Heart left ventricle (tissue), 16 donors: Measurements from ENCODE around the gene KIFBP. TPM values are rescaled to one million over a fixed set of nuclear protein-coding genes. Genes with fewer than 3 reads are reported as not detected.

ENCODE experiments used
- ATAC-seq, 4 donors: fragments of 200-7000 bp; cut with Tn5 transposase; one replicate each; pipeline ENCODE4 v1.9.1; 2020 to 2022; ENCODE audit warnings: moderate library complexity in 4 of 4, mild to moderate bottlenecking in 3 of 4, moderate number of reproducible peaks in 1 of 4
- DNase-seq, 5 donors: peaks; one replicate each; pipeline ENCODE4 v3.0.0-alpha.2; 2020
- H3K27ac ChIP-seq, 12 donors: fragments of 200-600 bp; sonication (generic) in 4 of 12; one replicate each; pipeline versions ENCODE4 v1.5.0 to v1.8.0; 2016 to 2022; ENCODE audit warnings: mild to moderate bottlenecking in 2 of 12
- H3K27me3 ChIP-seq, 9 donors: fragments of 200-600 bp; sonication (generic) in 2 of 9; one replicate each; pipeline versions ENCODE4 v1.5.1 to v1.8.0; 2016 to 2022; ENCODE audit warnings: mild to moderate bottlenecking in 3 of 9
- H3K36me3 ChIP-seq, 9 donors: fragments of 200-600 bp; sonication (generic) in 2 of 9; one replicate each; pipeline versions ENCODE4 v1.5.0 to v1.8.0; 2018 to 2022; ENCODE audit warnings: mild to moderate bottlenecking in 2 of 9
- H3K4me1 ChIP-seq, 12 donors: fragments of 200-600 bp; sonication (generic) in 4 of 12; one replicate each; pipeline versions ENCODE4 v1.5.0 to v1.8.0; 2016 to 2022; ENCODE audit warnings: mild to moderate bottlenecking in 3 of 12
- H3K4me3 ChIP-seq, 12 donors: fragments of 200-600 bp; sonication (generic) in 4 of 12; one replicate each; pipeline versions ENCODE4 v1.5.0 to v1.8.0; 2017 to 2022; ENCODE audit warnings: mild to moderate bottlenecking in 9 of 12, moderate library complexity in 4 of 12
- H3K9me3 ChIP-seq, 12 donors: fragments of 200-600 bp; sonication (generic) in 4 of 12; one replicate each; pipeline versions ENCODE4 v1.5.0 to v1.8.0; 2016 to 2022; ENCODE audit warnings: mild to moderate bottlenecking in 1 of 12
- CTCF ChIP-seq, 12 donors: fragments of 200-600 bp; sonication (generic) in 4 of 12; IDR thresholded peaks; one replicate each; pipeline versions ENCODE4 v1.5.0 to v1.8.0; 2018 to 2022; ENCODE audit warnings: antibody characterized with exemption in 12 of 12, mild to moderate bottlenecking in 5 of 12
- POLR2A ChIP-seq, 2 donors: fragments of 450-650 bp; IDR thresholded peaks; one replicate each; pipeline ENCODE4 v1.6.1; 2017; ENCODE audit warnings: antibody characterized with exemption in 2 of 2, mild to moderate bottlenecking in 2 of 2, moderate library complexity in 2 of 2
- WGBS, 4 donors: extraction: QIAGEN DNeasy Blood & Tissue Kit in 2 of 4; methylation state at CpG; one replicate each; pipeline versions ENCODE4 v1.1.5 to v1.1.7; 2013 to 2018; 5-methylcytosine and 5-hydroxymethylcytosine counted together
- intact Hi-C, 10 donors: fragments of 100-400 bp; cut with DNase I; formaldehyde crosslinking; loops; one replicate each; pipeline versions ENCODE4 v1.11.1 to v1.14.2; 2022
- polyA plus RNA-seq, 2 donors: library from polyadenylated mRNA; stranded (reverse); fragments of 200-250 nt; gene quantifications; one replicate each; pipeline ENCODE4 v1.2.3, GENCODE V29; 2013
- total RNA-seq, 9 donors: library from RNA; depleted of rRNA in 2 of 9; stranded (reverse); fragments of >200 nt in 2 of 9; fragmentation: NEBNext Ultra II Directional in 3 of 9; extraction: Animal tissue kit (Norgen Biotek cat#: 25700) in 3 of 9; gene quantifications; one replicate each; pipeline versions ENCODE4 v1.1.0 to v1.2.4, GENCODE V29; 2016 to 2023
- donor health status: ischemic (EF 13 %, LVEDD 7.1; RV severe dilation, severe dysfunction).
- donor health status: healthy with polysubstance abuse.
- donor health status: DM: no; HTN: yes; CAD: no.
- donor health status: DM: no; HTN: no; CAD: no.
- donor health status: ischemic (EF 25% LVEDD 6.9; RV normal size, moderate dysfunction).
- donor health status: ischemic (EF 25% LVEDD 5.7; RV mildly dilated, moderate dysfunction).
- donor health status: healthy.
- donor health status: DM: yes; HTN: yes; CAD: no.
- donor health status: ischemic (EF 35%, LVEDD 5.7; RV mildly dilated, moderate dysfunction).
- donor health status: nonischemic (EF 11% LVEDD 7.7; RV severe dilation, severe dysfunction).
- donor health status: DM: yes; HTN: yes; CAD: no.
- donor health status: PGD.
- donor health status: ischemic (EF 29% LVEDD 5.4; RV normal size, mild dysfunction).
- donor health status: nonischemic (EF 23%, LVEDD 6.1; RV moderate dilation, normal function).

The KIFBP gene
- total and polyA plus RNA-seq, 11 donors = 21.4 to 70.6 (median 56.4) TPM

GRCh38 chr10:69057261-69057950, 68.8 kb downstream of the KIFBP start:
- TF ChIP-seq POLR2A (IDR thresholded peaks at IDR 0.05) (no peak), CTCF (IDR thresholded peaks at IDR 0.05) (peak in 7 of 12 donors; percentile 14 to 47 (median 31))
- intact Hi-C loops = loop anchor here in 1 of 10 donors (5.0 kb wide), 1 partner anchor 35 kb away; no protein-coding TSS in a partner anchor
- peak overlapping the region in 3 of 12 donors; percentile 18 to 33 (median 24) for H3K4me3 ChIP-seq
- no peaks in the 10 kb centered on the region for H3K27me3 ChIP-seq
- peak overlapping the region; percentile 10 to 99 (median 76) for H3K27ac ChIP-seq
- H3K4me1 ChIP-seq = peaks cover 7 to 95% (median 34%) of the 10 kb centered on the region in 12 donors
- DNase-seq (peak; percentile 60 to 83 (median 67)), ATAC-seq (peak; percentile 17 to 70 (median 44))
- WGBS, 4 donors = 47 to 60% (median 56%) methylated on average over 14 of the region's 14 CpGs
- no peaks in the 10 kb centered on the region for H3K9me3 ChIP-seq
- no peaks in the 10 kb centered on the region for H3K36me3 ChIP-seq

GRCh38 chr10:69057951-69058297, 69.3 kb downstream of the KIFBP start:
- TF ChIP-seq POLR2A (IDR thresholded peaks at IDR 0.05) (no peak), CTCF (IDR thresholded peaks at IDR 0.05) (no peak)
- Histone ChIP-seq H3K4me1 (peaks cover 7 to 95% (median 32%) of the 10 kb centered on the region in 12 donors), H3K27ac (peak overlapping the region; percentile 10 to 99 (median 76)), H3K4me3 (peak overlapping the region in 2 of 12 donors; percentile 18 to 33), H3K36me3 (no peaks in the 10 kb centered on the region), H3K9me3 (no peaks in the 10 kb centered on the region), H3K27me3 (no peaks in the 10 kb centered on the region)
- DNase-seq = no peak
- intact Hi-C loops = loop anchor here in 2 of 10 donors (2.0 to 5.0 kb wide), 2 partner anchors 31 to 34 kb away; partner anchors contain the start of gene SRGN (in 1 of the 2)
- WGBS, 4 donors = 0% methylated on average over 1 of the region's 1 CpG
- ATAC-seq = no peak

GRCh38 chr10:69060127-69060798, 71.7 kb downstream of the KIFBP start:
- peaks cover 8 to 96% (median 35%) of the 10 kb centered on the region in 12 donors for H3K4me1 ChIP-seq
- no peaks in the 10 kb centered on the region for H3K27me3 ChIP-seq
- TF ChIP-seq CTCF (IDR thresholded peaks at IDR 0.05) = no peak
- TF ChIP-seq POLR2A (IDR thresholded peaks at IDR 0.05) = no peak
- no peak overlapping the region for H3K4me3 ChIP-seq
- DNase-seq = no peak
- intact Hi-C loops = loop anchor here in 3 of 10 donors (2.0 kb wide), 2 partner anchors 27 to 29 kb away; partner anchors contain the start of gene SRGN (in 2 of the 3)
- no peaks in the 10 kb centered on the region for H3K9me3 ChIP-seq
- H3K27ac ChIP-seq = peak overlapping the region; percentile 82 to 99 (median 90)
- no peak for ATAC-seq
- no peaks in the 10 kb centered on the region for H3K36me3 ChIP-seq
- WGBS, 4 donors = 95 to 97% (median 96%) methylated on average over 8 of the region's 8 CpGs
